PFSK-1 (cell line): ENCODE data around the gene NADK2.

Experiments
- SIN3A ChIP-seq: IDR thresholded peaks from 2 replicates; pipeline ENCODE4 v1.6.1; 2012; ENCODE audit warnings: mild to moderate bottlenecking, low read length, moderate library complexity, borderline replicate concordance; ENCODE audit not compliant: insufficient read depth
- TAF1 ChIP-seq: IDR thresholded peaks from 2 replicates; pipeline ENCODE4 v1.6.1; 2012; ENCODE audit warnings: low read length, control low read depth, borderline replicate concordance; ENCODE audit not compliant: insufficient read depth

DNA sequence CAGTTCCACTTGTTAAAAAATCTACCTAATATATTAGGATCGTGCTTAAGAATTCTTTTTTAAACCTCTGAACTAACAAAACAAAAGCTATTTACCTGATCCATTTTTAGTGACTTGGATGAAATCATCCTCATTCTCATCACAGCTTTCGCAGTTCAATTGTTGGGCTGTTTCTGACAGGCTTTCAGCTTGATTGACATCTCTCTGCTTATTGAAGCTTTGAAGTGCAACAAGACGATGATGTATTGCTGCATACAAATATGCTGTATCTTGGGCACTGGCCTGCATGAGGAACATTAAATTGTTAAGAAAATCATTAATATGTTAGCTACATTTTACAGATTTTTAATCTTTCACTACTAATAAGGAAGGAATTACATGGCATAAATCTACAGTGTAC, 9.5 kb upstream of the NADK2 start:
- TF ChIP-seq SIN3A (no peak), TAF1 (no peak)
